GM12891 (cell line): ENCODE measurements around the gene BLOC1S1.

Experiments
- PAX5 ChIP-seq: IDR thresholded peaks from 2 replicates; pipeline ENCODE4 v1.6.1; 2011; ENCODE audit warnings: low read length, moderate library complexity, mild to moderate bottlenecking; ENCODE audit not compliant: insufficient read depth, severe bottlenecking
- POLR2A ChIP-seq: IDR thresholded peaks from 2 replicates; pipeline ENCODE4 v1.6.1; 2011; ENCODE audit warnings: low read depth, low read length, control low read depth
- POLR2AphosphoS5 ChIP-seq: IDR thresholded peaks from 2 replicates; pipeline ENCODE4 v1.6.1; 2011; ENCODE audit warnings: low read depth, low read length, control low read depth
- TAF1 ChIP-seq: IDR thresholded peaks from 2 replicates; pipeline ENCODE4 v1.6.1; 2011; ENCODE audit warnings: low read depth, low read length, control low read depth

GRCh38 chr12:55715169-55715764 lies 579 bp upstream of the BLOC1S1 start:
- TF ChIP-seq POLR2AphosphoS5 (no peak), TAF1 (no peak), POLR2A (no peak), PAX5 (no peak)
